Astrocyte (in vitro differentiated cells and primary cell): ENCODE measurements around the gene HGFAC. TPM values are rescaled to one million over a fixed set of nuclear protein-coding genes. Genes with fewer than 3 reads are reported as not detected.

ENCODE experiments used
- DNase-seq: peaks from one replicate; pipeline ENCODE4 v3.0.0-alpha.2; 2010; ENCODE audit warnings: low read depth
- FAIRE-seq: peaks from 2 replicates; lab custom pipeline; 2011; peaks lifted over from hg19 to GRCh38; lab: Jason Lieb, UNC
- H2AFZ ChIP-seq: 2 replicates; pipeline ENCODE4 v1.6.0; 2012; ENCODE audit warnings: low read depth, low read length, inconsistent platforms
- H3K27ac ChIP-seq: 2 replicates; pipeline ENCODE4 v1.5.1; 2011; ENCODE audit warnings: low read depth, low read length, inconsistent platforms
- H3K27me3 ChIP-seq: 2 replicates; pipeline ENCODE4 v1.6.0; 2011; ENCODE audit warnings: low read length, inconsistent platforms; ENCODE audit not compliant: insufficient read depth
- H3K36me3 ChIP-seq: 2 replicates; pipeline ENCODE4 v1.5.1; 2011; ENCODE audit warnings: low read length, inconsistent platforms; ENCODE audit not compliant: insufficient read depth
- H3K4me1 ChIP-seq: 2 replicates; pipeline ENCODE4 v1.5.1; 2011; ENCODE audit warnings: low read length, inconsistent platforms; ENCODE audit not compliant: insufficient read depth
- H3K4me2 ChIP-seq: 2 replicates; pipeline ENCODE4 v1.6.0; 2012; ENCODE audit warnings: low read length, inconsistent platforms
- H3K4me3 ChIP-seq: 2 replicates; pipeline ENCODE4 v1.5.1; 2011; ENCODE audit warnings: low read depth, mild to moderate bottlenecking, low read length, inconsistent platforms; ENCODE audit not compliant: insufficient read depth
- H3K79me2 ChIP-seq: 2 replicates; pipeline ENCODE4 v1.6.0; 2012; ENCODE audit warnings: mild to moderate bottlenecking, low read length, inconsistent platforms; ENCODE audit not compliant: insufficient read depth
- H3K9ac ChIP-seq: 2 replicates; pipeline ENCODE4 v1.6.0; 2012; ENCODE audit warnings: mild to moderate bottlenecking, low read length, inconsistent platforms
- H3K9me3 ChIP-seq: 2 replicates; pipeline ENCODE4 v1.5.1; 2012; ENCODE audit warnings: low read depth, mild to moderate bottlenecking, low read length, inconsistent platforms; ENCODE audit not compliant: insufficient read depth
- H4K20me1 ChIP-seq: 2 replicates; pipeline ENCODE4 v1.6.0; 2012; ENCODE audit warnings: low read length, inconsistent platforms; ENCODE audit not compliant: insufficient read depth
- H3K27ac Mint-ChIP-seq: one replicate; pipeline ENCODE4 v1.8.0; 2021; ENCODE audit warnings: mild to moderate bottlenecking, mixed read lengths; ENCODE audit not compliant: unreplicated experiment
- H3K27me3 Mint-ChIP-seq: one replicate; pipeline ENCODE4 v1.8.0; 2021; ENCODE audit warnings: low read depth, mixed read lengths; ENCODE audit not compliant: unreplicated experiment
- H3K36me3 Mint-ChIP-seq: one replicate; pipeline ENCODE4 v1.8.0; 2021; ENCODE audit warnings: low read depth, mixed read lengths; ENCODE audit not compliant: unreplicated experiment
- H3K4me1 Mint-ChIP-seq: one replicate; pipeline ENCODE4 v1.8.0; 2021; ENCODE audit warnings: low read depth, mixed read lengths; ENCODE audit not compliant: unreplicated experiment
- H3K4me3 Mint-ChIP-seq: one replicate; pipeline ENCODE4 v1.8.0; 2021; ENCODE audit warnings: mild to moderate bottlenecking, moderate library complexity, mixed read lengths; ENCODE audit not compliant: unreplicated experiment
- H3K9me3 Mint-ChIP-seq: one replicate; pipeline ENCODE4 v1.8.0; 2021; ENCODE audit warnings: mild to moderate bottlenecking, mixed read lengths; ENCODE audit not compliant: unreplicated experiment
- CTCF ChIP-seq: IDR thresholded peaks from 2 replicates; pipeline ENCODE4 v1.5.1; 2011; ENCODE audit warnings: low read depth, mild to moderate bottlenecking, inconsistent platforms, low read length, moderate library complexity; ENCODE audit not compliant: insufficient read depth
- EZH2 ChIP-seq: IDR thresholded peaks from 2 replicates; pipeline ENCODE4 v1.6.1; 2012; ENCODE audit warnings: mild to moderate bottlenecking, low read length, inconsistent platforms; ENCODE audit not compliant: insufficient read depth
- total RNA-seq: library from RNA; stranded (reverse); gene quantifications from 2 replicates; pipeline ENCODE4 v1.2.1, GENCODE V29; 2021

HGFAC gene
- total RNA-seq, 1 donor from 2014 or later, result 0.52 TPM

GRCh38 chr4:3411676-3412075 lies 30.1 kb upstream of the HGFAC start:
- Histone ChIP-seq H3K9ac (no peak overlapping the region), H3K79me2 (peaks cover 11% of the 10 kb centered on the region), H3K4me2 (no peak overlapping the region), H4K20me1 (peaks cover 60% of the 10 kb centered on the region), H3K4me3 (no peak overlapping the region), H3K4me1 (no peaks in the 10 kb centered on the region), H3K27me3 (no peaks in the 10 kb centered on the region), H3K9me3 (no peaks in the 10 kb centered on the region), H2AFZ (no peak overlapping the region), H3K36me3 (no peaks in the 10 kb centered on the region), H3K27ac (no peak overlapping the region)
- H3K4me3 Mint-ChIP-seq, result no peak overlapping the region
- no peaks in the 10 kb centered on the region for H3K27me3 Mint-ChIP-seq
- FAIRE-seq (no peak), DNase-seq (no peak)
- H3K9me3 Mint-ChIP-seq, result no peaks in the 10 kb centered on the region
- no peak overlapping the region for H3K27ac Mint-ChIP-seq
- no peak for TF ChIP-seq CTCF
- no peak for TF ChIP-seq EZH2
- H3K4me1 Mint-ChIP-seq, result no peaks in the 10 kb centered on the region
- H3K36me3 Mint-ChIP-seq, result peaks cover 8% of the 10 kb centered on the region

GRCh38 chr4:3412257-3413020 lies 29.3 kb upstream of the HGFAC start:
- Histone ChIP-seq H3K4me1 (no peaks in the 10 kb centered on the region), H3K9me3 (no peaks in the 10 kb centered on the region), H3K4me2 (no peak overlapping the region), H3K27ac (no peak overlapping the region), H3K79me2 (peaks cover 11% of the 10 kb centered on the region), H4K20me1 (peaks cover 56% of the 10 kb centered on the region), H3K9ac (no peak overlapping the region), H3K4me3 (no peak overlapping the region), H3K36me3 (no peaks in the 10 kb centered on the region), H2AFZ (no peak overlapping the region), H3K27me3 (no peaks in the 10 kb centered on the region)
- TF ChIP-seq EZH2 (no peak), CTCF (no peak)
- H3K9me3 Mint-ChIP-seq, result no peaks in the 10 kb centered on the region
- no peak for DNase-seq
- H3K4me3 Mint-ChIP-seq, result no peak overlapping the region
- no peaks in the 10 kb centered on the region for H3K4me1 Mint-ChIP-seq
- H3K27ac Mint-ChIP-seq, result no peak overlapping the region
- H3K27me3 Mint-ChIP-seq, result no peaks in the 10 kb centered on the region
- peaks cover 12% of the 10 kb centered on the region for H3K36me3 Mint-ChIP-seq
- no peak for FAIRE-seq

GRCh38 chr4:3413217-3413671 lies 28.5 kb upstream of the HGFAC start:
- Histone ChIP-seq H3K27ac (no peak overlapping the region), H2AFZ (no peak overlapping the region), H3K79me2 (peaks cover 11% of the 10 kb centered on the region), H3K4me3 (no peak overlapping the region), H3K36me3 (no peaks in the 10 kb centered on the region), H3K4me1 (no peaks in the 10 kb centered on the region), H3K9me3 (no peaks in the 10 kb centered on the region), H3K9ac (no peak overlapping the region), H4K20me1 (peaks cover 48% of the 10 kb centered on the region), H3K27me3 (no peaks in the 10 kb centered on the region), H3K4me2 (no peak overlapping the region)
- DNase-seq (no peak), FAIRE-seq (no peak)
- TF ChIP-seq EZH2, result no peak
- no peak for TF ChIP-seq CTCF
- no peaks in the 10 kb centered on the region for H3K4me1 Mint-ChIP-seq
- no peaks in the 10 kb centered on the region for H3K9me3 Mint-ChIP-seq
- H3K27ac Mint-ChIP-seq, result no peak overlapping the region
- no peak overlapping the region for H3K4me3 Mint-ChIP-seq
- no peaks in the 10 kb centered on the region for H3K27me3 Mint-ChIP-seq
- H3K36me3 Mint-ChIP-seq, result peaks cover 10% of the 10 kb centered on the region
